K562 (cell line): Measurements from ENCODE around the gene RHOBTB3. TPM values are rescaled to one million over a fixed set of nuclear protein-coding genes. Genes with fewer than 3 reads are reported as not detected.

Source experiments
- BRD4 ChIP-seq: fragments of 200-600 bp; sonication (generic); IDR thresholded peaks from 2 replicates; pipeline ENCODE4 v1.6.1; 2017; ENCODE audit warnings: inconsistent platforms
- CBX3 ChIP-seq, 2 experiments: IDR thresholded peaks; 1 replicate in 1 of 2; 2 replicates in 1 of 2; pipeline ENCODE4 v1.6.1; 2012; ENCODE audit warnings: inconsistent platforms in 2 of 2, low read length in 2 of 2, borderline replicate concordance in 1 of 2, control low read depth in 1 of 2
- ELF1 ChIP-seq: fragments of 200-800 bp; sonication (Bioruptor generic); IDR thresholded peaks from 2 replicates; pipeline ENCODE4 v1.6.1; 2016; ENCODE audit warnings: missing genetic modification characterization, missing compliant biosample characterization
- ELF2 ChIP-seq: fragments of 250-450 bp; sonication (Bioruptor Pico); IDR thresholded peaks from 2 replicates; pipeline ENCODE4 v1.5.0; 2021; ENCODE audit warnings: mild to moderate bottlenecking
- GABPB1 ChIP-seq: sonication (generic); formaldehyde crosslinking; IDR thresholded peaks from 2 replicates; pipeline ENCODE4 v1.8.0; 2022; ENCODE audit warnings: mild to moderate bottlenecking, missing genetic modification reagents
- HDAC3 ChIP-seq: fragments of 450-650 bp; IDR thresholded peaks from 2 replicates; pipeline ENCODE4 v1.6.1; 2018; ENCODE audit warnings: borderline replicate concordance, mild to moderate bottlenecking, moderate library complexity; ENCODE audit not compliant: partially characterized antibody
- NUFIP1 ChIP-seq: fragments of 450-650 bp; IDR thresholded peaks from 2 replicates; pipeline ENCODE4 v1.6.1; 2018; ENCODE audit not compliant: partially characterized antibody
- OTX1 ChIP-seq: fragments of 450-650 bp; formaldehyde crosslinking; IDR thresholded peaks from 2 replicates; pipeline ENCODE4 v1.4.0; 2022; ENCODE audit warnings: mild to moderate bottlenecking
- RBM39 ChIP-seq: fragments of 200-400 bp; formaldehyde crosslinking; optimal IDR thresholded peaks from 2 replicates; pipeline ENCODE3; 2018; ENCODE audit warnings: low read depth, low read length
- U2AF1 ChIP-seq: fragments of 200-400 bp; formaldehyde crosslinking; optimal IDR thresholded peaks from 2 replicates; pipeline ENCODE3; 2017; ENCODE audit warnings: mild to moderate bottlenecking, low read depth, low read length, moderate library complexity
- XRCC3 ChIP-seq: fragments of 450-650 bp; IDR thresholded peaks from 2 replicates; pipeline ENCODE4 v1.6.1; 2017; ENCODE audit warnings: mild to moderate bottlenecking, moderate library complexity
- XRCC4 ChIP-seq: IDR thresholded peaks from one replicate; pipeline ENCODE4 v1.6.1; 2011; ENCODE audit not compliant: insufficient read depth, insufficient read length; ENCODE audit errors: extremely low read depth
- ZC3H4 ChIP-seq: sonication (generic); formaldehyde crosslinking; IDR thresholded peaks from 2 replicates; pipeline ENCODE4 v1.9.0; 2021; ENCODE audit warnings: missing genetic modification reagents, borderline replicate concordance
- ZNF764 ChIP-seq: fragments of 250-450 bp; sonication (Bioruptor Pico); IDR thresholded peaks from 2 replicates; pipeline ENCODE4 v1.4.0; 2020; ENCODE audit warnings: low read depth, mild to moderate bottlenecking, moderate library complexity
- ZNF785 ChIP-seq: fragments of 250-450 bp; sonication (Bioruptor Pico); IDR thresholded peaks from 2 replicates; pipeline ENCODE4 v1.4.0; 2020; ENCODE audit warnings: mild to moderate bottlenecking
- ZNF830 ChIP-seq: fragments of 250-450 bp; sonication (Bioruptor Pico); IDR thresholded peaks from 2 replicates; pipeline ENCODE4 v1.5.0; 2021; ENCODE audit warnings: mild to moderate bottlenecking
- ZSCAN29 ChIP-seq: fragments of 450-650 bp; IDR thresholded peaks from 2 replicates; pipeline ENCODE4 v1.6.1; 2017
- polyA plus RNA-seq, 8 experiments: library from polyadenylated mRNA; depleted of rRNA in 4 of 8; stranded (reverse) in 5 of 8; unstranded in 3 of 8; fragments of >200 nt; fragmentation: Nextera tagmentation in 2 of 8; fragmentation: Illumina TruSeq in 1 of 8; extraction: Ambion mirVana in 2 of 8; extraction: Trizol in 1 of 8; gene quantifications; 2 replicates each; pipeline versions ENCODE4 v1.2.1 to v1.2.3, GENCODE V29; 2011 to 2014; ENCODE audit warnings: inconsistent platforms in 1 of 8, missing spikeins in 1 of 8
- total RNA-seq, 7 experiments: library from RNA; depleted of rRNA in 6 of 7; stranded (reverse); fragments of >200 nt in 6 of 7; fragmentation: Illumina TruSeq in 2 of 7; extraction: Trizol in 2 of 7; gene quantifications; 2 replicates each; pipeline versions ENCODE4 v1.2.1 to v1.2.3, GENCODE V29; 2011 to 2021; ENCODE audit warnings: low replicate concordance in 1 of 7
- TF ChIP-seq, protein P1 (sequence below): fragments of 250-450 bp; sonication (Bioruptor Pico); IDR thresholded peaks from 2 replicates; pipeline ENCODE4 v1.4.0; 2020; ENCODE audit warnings: mild to moderate bottlenecking, moderate library complexity, borderline replicate concordance
- TF ChIP-seq, protein P2 (sequence below): fragments of 250-450 bp; sonication (Bioruptor Pico); IDR thresholded peaks from 2 replicates; pipeline ENCODE4 v1.5.0; 2022; ENCODE audit warnings: mild to moderate bottlenecking
- TF ChIP-seq, protein P3 (sequence below): conservative IDR thresholded peaks from 2 replicates; pipeline ENCODE4 v1.6.1; 2011; ENCODE audit warnings: low read depth, mild to moderate bottlenecking, low read length; ENCODE audit not compliant: control insufficient read depth
- TF ChIP-seq, protein P4 (sequence below): IDR thresholded peaks from 2 replicates; pipeline ENCODE4 v1.6.1; 2016; ENCODE audit warnings: missing genetic modification characterization, missing compliant biosample characterization

The RHOBTB3 gene
- total and polyA plus RNA-seq, 9 of the 15 experiments (the other 6 are each of a cell fraction or from before 2014, with no cell fraction given): 39.7 to 143 (median 115) TPM

DNA sequence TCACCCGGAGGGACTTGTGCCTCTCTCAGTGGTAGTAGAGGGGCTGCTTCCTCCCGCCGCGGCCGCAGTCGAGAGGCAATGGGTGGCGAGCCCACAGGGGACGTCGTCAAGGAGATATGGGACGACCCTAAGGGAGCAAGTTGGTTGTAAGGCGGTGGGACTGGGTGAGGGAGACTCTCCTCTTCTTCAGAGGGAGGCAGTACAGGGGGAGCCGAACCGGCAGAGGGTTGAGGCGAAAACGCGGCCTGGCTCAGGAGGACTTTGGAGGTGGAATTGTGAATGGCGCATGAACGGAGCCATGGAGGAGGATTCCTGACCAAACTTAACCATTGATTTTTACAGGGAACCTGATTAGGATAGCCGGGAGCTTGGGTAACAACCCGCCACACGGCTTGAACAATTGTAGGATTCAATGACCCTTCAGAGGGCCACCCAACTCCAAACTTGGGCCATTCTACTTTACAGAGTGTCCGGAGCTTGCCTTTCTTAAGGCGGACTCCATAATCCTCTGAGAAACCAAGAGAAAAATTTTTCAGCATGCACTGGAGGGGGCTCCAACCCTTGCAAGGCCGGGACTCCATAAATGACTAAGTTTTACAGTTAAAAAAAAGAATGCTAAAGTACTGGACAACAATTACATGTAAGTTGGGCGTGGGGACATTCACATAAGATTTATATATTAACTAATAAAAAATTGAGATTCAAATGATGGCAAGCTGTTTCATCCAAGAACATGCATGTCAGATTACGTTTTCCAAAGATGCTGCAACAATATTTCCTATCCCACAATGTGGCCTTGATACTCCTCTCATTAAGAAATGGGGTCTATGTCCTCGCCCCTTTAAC is 19.4 kb upstream of the RHOBTB3 start (continued):
- TF ChIP-seq, protein P1, sequence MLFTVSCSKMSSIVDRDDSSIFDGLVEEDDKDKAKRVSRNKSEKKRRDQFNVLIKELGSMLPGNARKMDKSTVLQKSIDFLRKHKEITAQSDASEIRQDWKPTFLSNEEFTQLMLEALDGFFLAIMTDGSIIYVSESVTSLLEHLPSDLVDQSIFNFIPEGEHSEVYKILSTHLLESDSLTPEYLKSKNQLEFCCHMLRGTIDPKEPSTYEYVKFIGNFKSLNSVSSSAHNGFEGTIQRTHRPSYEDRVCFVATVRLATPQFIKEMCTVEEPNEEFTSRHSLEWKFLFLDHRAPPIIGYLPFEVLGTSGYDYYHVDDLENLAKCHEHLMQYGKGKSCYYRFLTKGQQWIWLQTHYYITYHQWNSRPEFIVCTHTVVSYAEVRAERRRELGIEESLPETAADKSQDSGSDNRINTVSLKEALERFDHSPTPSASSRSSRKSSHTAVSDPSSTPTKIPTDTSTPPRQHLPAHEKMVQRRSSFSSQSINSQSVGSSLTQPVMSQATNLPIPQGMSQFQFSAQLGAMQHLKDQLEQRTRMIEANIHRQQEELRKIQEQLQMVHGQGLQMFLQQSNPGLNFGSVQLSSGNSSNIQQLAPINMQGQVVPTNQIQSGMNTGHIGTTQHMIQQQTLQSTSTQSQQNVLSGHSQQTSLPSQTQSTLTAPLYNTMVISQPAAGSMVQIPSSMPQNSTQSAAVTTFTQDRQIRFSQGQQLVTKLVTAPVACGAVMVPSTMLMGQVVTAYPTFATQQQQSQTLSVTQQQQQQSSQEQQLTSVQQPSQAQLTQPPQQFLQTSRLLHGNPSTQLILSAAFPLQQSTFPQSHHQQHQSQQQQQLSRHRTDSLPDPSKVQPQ (CRISPR knock-in tag): no peak
- TF ChIP-seq XRCC3 (no peak), CBX3 (IDR thresholded peaks at IDR 0.05; ENCODE audit: borderline replicate concordance in 1 of 2, low read length in 2 of 2) (no peak), ZNF785 (CRISPR knock-in tag) (no peak), ZSCAN29 (0 out of 2 replicates have a peak, but pooled peaks have one; percentile 41), NUFIP1 (no peak), ELF1 (tag) (no peak), OTX1 (CRISPR knock-in tag) (peak; percentile 72; the same call in 1 of the 2 replicates), BRD4 (peak; percentile 47), HDAC3 (peak; percentile 15), GABPB1 (CRISPR knock-in tag) (0 out of 2 replicates have a peak, but pooled peaks have one; percentile 41), XRCC4 (no peak), ZNF764 (CRISPR knock-in tag) (0 out of 2 replicates have a peak, but pooled peaks have one; percentile 15), ZC3H4 (CRISPR knock-in tag) (0 out of 2 replicates have a peak, but pooled peaks have one; percentile 18), ZNF830 (CRISPR knock-in tag) (0 out of 2 replicates have a peak, but pooled peaks have one; percentile 52), U2AF1 (no peak), ELF2 (CRISPR knock-in tag) (no peak), RBM39 (no peak)
- TF ChIP-seq, protein P2, sequence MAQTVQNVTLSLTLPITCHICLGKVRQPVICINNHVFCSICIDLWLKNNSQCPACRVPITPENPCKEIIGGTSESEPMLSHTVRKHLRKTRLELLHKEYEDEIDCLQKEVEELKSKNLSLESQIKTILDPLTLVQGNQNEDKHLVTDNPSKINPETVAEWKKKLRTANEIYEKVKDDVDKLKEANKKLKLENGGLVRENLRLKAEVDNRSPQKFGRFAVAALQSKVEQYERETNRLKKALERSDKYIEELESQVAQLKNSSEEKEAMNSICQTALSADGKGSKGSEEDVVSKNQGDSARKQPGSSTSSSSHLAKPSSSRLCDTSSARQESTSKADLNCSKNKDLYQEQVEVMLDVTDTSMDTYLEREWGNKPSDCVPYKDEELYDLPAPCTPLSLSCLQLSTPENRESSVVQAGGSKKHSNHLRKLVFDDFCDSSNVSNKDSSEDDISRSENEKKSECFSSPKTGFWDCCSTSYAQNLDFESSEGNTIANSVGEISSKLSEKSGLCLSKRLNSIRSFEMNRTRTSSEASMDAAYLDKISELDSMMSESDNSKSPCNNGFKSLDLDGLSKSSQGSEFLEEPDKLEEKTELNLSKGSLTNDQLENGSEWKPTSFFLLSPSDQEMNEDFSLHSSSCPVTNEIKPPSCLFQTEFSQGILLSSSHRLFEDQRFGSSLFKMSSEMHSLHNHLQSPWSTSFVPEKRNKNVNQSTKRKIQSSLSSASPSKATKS (CRISPR knock-in tag): 0 out of 2 replicates have a peak, but pooled peaks have one; percentile 54
- TF ChIP-seq, protein P3, sequence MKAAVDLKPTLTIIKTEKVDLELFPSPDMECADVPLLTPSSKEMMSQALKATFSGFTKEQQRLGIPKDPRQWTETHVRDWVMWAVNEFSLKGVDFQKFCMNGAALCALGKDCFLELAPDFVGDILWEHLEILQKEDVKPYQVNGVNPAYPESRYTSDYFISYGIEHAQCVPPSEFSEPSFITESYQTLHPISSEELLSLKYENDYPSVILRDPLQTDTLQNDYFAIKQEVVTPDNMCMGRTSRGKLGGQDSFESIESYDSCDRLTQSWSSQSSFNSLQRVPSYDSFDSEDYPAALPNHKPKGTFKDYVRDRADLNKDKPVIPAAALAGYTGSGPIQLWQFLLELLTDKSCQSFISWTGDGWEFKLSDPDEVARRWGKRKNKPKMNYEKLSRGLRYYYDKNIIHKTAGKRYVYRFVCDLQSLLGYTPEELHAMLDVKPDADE: no peak
- TF ChIP-seq, protein P4, sequence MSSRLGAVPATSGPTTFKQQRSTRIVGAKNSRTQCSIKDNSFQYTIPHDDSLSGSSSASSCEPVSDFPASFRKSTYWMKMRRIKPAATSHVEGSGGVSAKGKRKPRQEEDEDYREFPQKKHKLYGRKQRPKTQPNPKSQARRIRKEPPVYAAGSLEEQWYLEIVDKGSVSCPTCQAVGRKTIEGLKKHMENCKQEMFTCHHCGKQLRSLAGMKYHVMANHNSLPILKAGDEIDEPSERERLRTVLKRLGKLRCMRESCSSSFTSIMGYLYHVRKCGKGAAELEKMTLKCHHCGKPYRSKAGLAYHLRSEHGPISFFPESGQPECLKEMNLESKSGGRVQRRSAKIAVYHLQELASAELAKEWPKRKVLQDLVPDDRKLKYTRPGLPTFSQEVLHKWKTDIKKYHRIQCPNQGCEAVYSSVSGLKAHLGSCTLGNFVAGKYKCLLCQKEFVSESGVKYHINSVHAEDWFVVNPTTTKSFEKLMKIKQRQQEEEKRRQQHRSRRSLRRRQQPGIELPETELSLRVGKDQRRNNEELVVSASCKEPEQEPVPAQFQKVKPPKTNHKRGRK (tag): no peak
